MM.1S (cell line): ENCODE results near the gene DLG3.

Experiments
- DNase-seq: peaks from one replicate; pipeline ENCODE4 v3.0.0-alpha.2; 2015
- H2AFZ ChIP-seq: fragments of 300-600 bp; sonication (generic); 2 replicates; pipeline ENCODE4 v1.6.0; 2016; ENCODE audit warnings: antibody characterized with exemption, low read length
- H3F3A ChIP-seq: fragments of 300-600 bp; sonication (generic); 2 replicates; pipeline ENCODE4 v1.6.1; 2016; ENCODE audit warnings: mild to moderate bottlenecking, antibody characterized with exemption, low read length, moderate library complexity, mixed read lengths; ENCODE audit not compliant: insufficient read depth
- H3K27ac ChIP-seq: fragments of 300-600 bp; sonication (generic); 2 replicates; pipeline ENCODE4 v1.5.1; 2016; ENCODE audit warnings: mild to moderate bottlenecking, low read length
- H3K27me3 ChIP-seq: fragments of 300-600 bp; sonication (generic); replicated peaks from 2 replicates; pipeline ENCODE4 v1.6.0; 2016; ENCODE audit warnings: low read length; ENCODE audit not compliant: insufficient read depth
- H3K36me3 ChIP-seq: fragments of 300-600 bp; sonication (generic); replicated peaks from 2 replicates; pipeline ENCODE4 v1.6.1; 2016; ENCODE audit warnings: mild to moderate bottlenecking, low read length, mixed read lengths; ENCODE audit not compliant: insufficient read depth
- H3K4me1 ChIP-seq: fragments of 300-600 bp; sonication (generic); 2 replicates; pipeline ENCODE4 v1.6.1; 2016; ENCODE audit warnings: low read length, mixed read lengths
- H3K4me2 ChIP-seq: fragments of 300-600 bp; sonication (generic); 2 replicates; pipeline ENCODE4 v1.6.0; 2016; ENCODE audit warnings: low read depth, low read length
- H3K4me3 ChIP-seq: fragments of 300-600 bp; sonication (generic); 2 replicates; pipeline ENCODE4 v1.5.1; 2016; ENCODE audit warnings: low read length, mixed read lengths
- H3K79me2 ChIP-seq: fragments of 300-600 bp; sonication (generic); 2 replicates; pipeline ENCODE4 v1.6.1; 2016; ENCODE audit warnings: mixed run types, low read length, mixed read lengths
- H3K9ac ChIP-seq: fragments of 300-600 bp; sonication (generic); 2 replicates; pipeline ENCODE4 v1.6.1; 2016; ENCODE audit warnings: low read length, mixed read lengths
- H3K9me2 ChIP-seq: fragments of 300-600 bp; sonication (generic); replicated peaks from 2 replicates; pipeline ENCODE4 v1.6.1; 2016; ENCODE audit warnings: mild to moderate bottlenecking, low read length, mixed read lengths; ENCODE audit not compliant: insufficient read depth
- H3K9me3 ChIP-seq: fragments of 300-600 bp; sonication (generic); replicated peaks from 2 replicates; pipeline ENCODE4 v1.6.1; 2016; ENCODE audit warnings: mild to moderate bottlenecking, low read length, mixed read lengths; ENCODE audit not compliant: insufficient read depth
- H4K20me1 ChIP-seq: fragments of 300-600 bp; sonication (generic); 2 replicates; pipeline ENCODE4 v1.6.1; 2016; ENCODE audit warnings: mild to moderate bottlenecking, low read length, moderate library complexity, mixed read lengths; ENCODE audit not compliant: insufficient read depth
- CTCF ChIP-seq: fragments of 300-600 bp; sonication (generic); IDR thresholded peaks from 2 replicates; pipeline ENCODE4 v1.5.1; 2016; ENCODE audit warnings: antibody characterized with exemption, low read length, mixed read lengths
- EZH2 ChIP-seq: fragments of 300-600 bp; sonication (generic); optimal IDR thresholded peaks from 2 replicates; pipeline ENCODE3; 2017; ENCODE audit warnings: low read depth, mild to moderate bottlenecking, antibody characterized with exemption, low read length, mixed read lengths
- EZH2phosphoT487 ChIP-seq: fragments of 300-600 bp; sonication (generic); IDR thresholded peaks from 2 replicates; pipeline ENCODE4 v1.6.1; 2018; ENCODE audit warnings: antibody characterized with exemption, low read length

The DLG3 gene

GRCh38 chrX:70432936-70433847, 11.4 kb upstream of the DLG3 start:
- Histone ChIP-seq H3K27ac (peak overlapping the region; percentile 92), H3K36me3 (no peaks in the 10 kb centered on the region), H3K9me3 (no peaks in the 10 kb centered on the region), H3K9ac (peak overlapping the region; percentile 91), H3K4me1 (peaks cover 28% of the 10 kb centered on the region), H3F3A (peaks cover 22% of the 10 kb centered on the region), H3K4me3 (peak overlapping the region; percentile 68), H3K4me2 (peak overlapping the region; percentile 52), H4K20me1 (no peaks in the 10 kb centered on the region), H2AFZ (peak overlapping the region; percentile 55; the same call in 1 of the 2 replicates), H3K79me2 (no peaks in the 10 kb centered on the region), H3K9me2 (no peaks in the 10 kb centered on the region), H3K27me3 (no peaks in the 10 kb centered on the region)
- TF ChIP-seq CTCF, result no peak
- no peak for TF ChIP-seq EZH2
- TF ChIP-seq EZH2phosphoT487, result no peak
- peak; percentile 45 for DNase-seq

GRCh38 chrX:70433848-70434351, 10.7 kb upstream of the DLG3 start:
- Histone ChIP-seq H2AFZ (peak overlapping the region; percentile 55; the same call in 1 of the 2 replicates), H3K27me3 (no peaks in the 10 kb centered on the region), H3K9me3 (no peaks in the 10 kb centered on the region), H3K4me2 (peak overlapping the region; percentile 52), H3F3A (peaks cover 28% of the 10 kb centered on the region), H3K4me1 (peaks cover 34% of the 10 kb centered on the region), H3K9me2 (no peaks in the 10 kb centered on the region), H3K36me3 (no peaks in the 10 kb centered on the region), H3K9ac (peak overlapping the region; percentile 91), H3K27ac (peak overlapping the region; percentile 92), H3K79me2 (no peaks in the 10 kb centered on the region), H3K4me3 (peak overlapping the region; percentile 68), H4K20me1 (no peaks in the 10 kb centered on the region)
- peak; percentile 72 for DNase-seq
- TF ChIP-seq CTCF, result peak; percentile 64
- TF ChIP-seq EZH2phosphoT487, result no peak
- TF ChIP-seq EZH2, result no peak

GRCh38 chrX:70434352-70434866, 10.2 kb upstream of the DLG3 start:
- peak overlapping the region; percentile 91 for H3K9ac ChIP-seq
- H3K9me2 ChIP-seq, result no peaks in the 10 kb centered on the region
- no peaks in the 10 kb centered on the region for H3K27me3 ChIP-seq

More at GRCh38 chrX:70434352-70434866, 10.2 kb upstream of the DLG3 start:
- Histone ChIP-seq H3K36me3 (no peaks in the 10 kb centered on the region), H3K4me2 (peak overlapping the region; percentile 55; the same call in 1 of the 2 replicates), H3K9me3 (no peaks in the 10 kb centered on the region), H3K79me2 (no peaks in the 10 kb centered on the region), H3F3A (peaks cover 30% of the 10 kb centered on the region), H3K4me1 (peaks cover 38% of the 10 kb centered on the region), H2AFZ (peak overlapping the region; percentile 14; the same call in 1 of the 2 replicates), H3K4me3 (peak overlapping the region; percentile 79), H4K20me1 (no peaks in the 10 kb centered on the region), H3K27ac (peak overlapping the region; percentile 92)
- TF ChIP-seq EZH2phosphoT487 (no peak), EZH2 (no peak), CTCF (no peak)
- peak; percentile 90 for DNase-seq
